RWPE2 (cell line): Measurements from ENCODE around the gene PRKACA.
A peak's percentile ranks its signal among the peaks of the same experiment; 100 is the strongest.

ENCODE experiments used
- ATAC-seq: fragments of 200-7000 bp; cut with Tn5 transposase; 3 replicates; pipeline ENCODE4 v1.9.1; 2021; ENCODE audit warnings: low read depth
- DNase-seq: peaks from one replicate; pipeline ENCODE4 v3.0.0-alpha.2; 2020; ENCODE audit warnings: low spot score
- H3K27ac ChIP-seq: fragments of 450-650 bp; 2 replicates; pipeline ENCODE4 v1.5.1; 2017; ENCODE audit warnings: mild to moderate bottlenecking; ENCODE audit not compliant: poor library complexity, severe bottlenecking
- H3K27me3 ChIP-seq: fragments of 250-450 bp; sonication (Bioruptor Pico); 2 replicates; pipeline ENCODE4 v1.5.1; 2021; ENCODE audit warnings: mild to moderate bottlenecking, moderate library complexity; ENCODE audit not compliant: insufficient read depth, poor library complexity, severe bottlenecking
- H3K36me3 ChIP-seq: fragments of 250-450 bp; sonication (Bioruptor Pico); 2 replicates; pipeline ENCODE4 v1.5.1; 2020; ENCODE audit warnings: low read depth, mild to moderate bottlenecking, moderate library complexity
- H3K4me1 ChIP-seq: fragments of 250-450 bp; sonication (Bioruptor Pico); 2 replicates; pipeline ENCODE4 v1.5.1; 2021; ENCODE audit warnings: mild to moderate bottlenecking, moderate library complexity; ENCODE audit not compliant: insufficient read depth, poor library complexity, severe bottlenecking
- H3K4me3 ChIP-seq: fragments of 250-450 bp; sonication (Bioruptor Pico); 2 replicates; pipeline ENCODE4 v1.5.1; 2021; ENCODE audit warnings: mild to moderate bottlenecking, moderate library complexity; ENCODE audit not compliant: severe bottlenecking
- H3K9me3 ChIP-seq: fragments of 250-450 bp; sonication (Bioruptor Pico); 2 replicates; pipeline ENCODE4 v1.5.1; 2021; ENCODE audit warnings: mild to moderate bottlenecking, moderate library complexity; ENCODE audit not compliant: severe bottlenecking
- CTCF ChIP-seq: fragments of 450-650 bp; IDR thresholded peaks from one replicate; pipeline ENCODE4 v1.5.1; 2017; ENCODE audit warnings: mild to moderate bottlenecking, moderate library complexity; ENCODE audit not compliant: poor library complexity, severe bottlenecking

Gene PRKACA

GRCh38 chr19:14158276-14159023, 40.9 kb upstream of the PRKACA start:
- Histone ChIP-seq H3K27me3 (no peaks in the 10 kb centered on the region), H3K36me3 (no peaks in the 10 kb centered on the region), H3K27ac (no peak overlapping the region), H3K4me3 (no peak overlapping the region), H3K9me3 (no peaks in the 10 kb centered on the region), H3K4me1 (no peaks in the 10 kb centered on the region)
- no peak for DNase-seq
- TF ChIP-seq CTCF = no peak
- no peak for ATAC-seq

GRCh38 chr19:14156971-14157717, 39.6 kb upstream of the PRKACA start:
- no peak overlapping the region for H3K27ac ChIP-seq
- H3K9me3 ChIP-seq = no peaks in the 10 kb centered on the region
- ATAC-seq (no peak), DNase-seq (no peak)
- no peak for TF ChIP-seq CTCF
- H3K4me3 ChIP-seq = no peak overlapping the region
- H3K4me1 ChIP-seq = no peaks in the 10 kb centered on the region
- no peaks in the 10 kb centered on the region for H3K27me3 ChIP-seq
- no peaks in the 10 kb centered on the region for H3K36me3 ChIP-seq

GRCh38 chr19:14156122-14156521, 38.6 kb upstream of the PRKACA start:
- no peaks in the 10 kb centered on the region for H3K4me1 ChIP-seq
- ATAC-seq (no peak), DNase-seq (no peak)
- H3K27me3 ChIP-seq = no peaks in the 10 kb centered on the region
- H3K27ac ChIP-seq = no peak overlapping the region
- no peaks in the 10 kb centered on the region for H3K9me3 ChIP-seq
- H3K4me3 ChIP-seq = no peak overlapping the region
- H3K36me3 ChIP-seq = no peaks in the 10 kb centered on the region
- no peak for TF ChIP-seq CTCF

GRCh38 chr19:14155371-14155770, 37.8 kb upstream of the PRKACA start:
- no peak for DNase-seq
- H3K4me1 ChIP-seq = no peaks in the 10 kb centered on the region
- no peak overlapping the region for H3K27ac ChIP-seq
- H3K36me3 ChIP-seq = no peaks in the 10 kb centered on the region
- TF ChIP-seq CTCF = no peak
- no peak for ATAC-seq
- H3K9me3 ChIP-seq = no peaks in the 10 kb centered on the region
- no peak overlapping the region for H3K4me3 ChIP-seq
- no peaks in the 10 kb centered on the region for H3K27me3 ChIP-seq

- H3K4me1 ChIP-seq = no peaks in the 10 kb centered on the region
- no peak overlapping the region for H3K27ac ChIP-seq
- no peak for TF ChIP-seq CTCF
- no peaks in the 10 kb centered on the region for H3K36me3 ChIP-seq
- H3K9me3 ChIP-seq = no peaks in the 10 kb centered on the region
- no peak for DNase-seq
- peak; percentile 8; the same call in 1 of the 3 replicates for ATAC-seq
- no peaks in the 10 kb centered on the region for H3K27me3 ChIP-seq
- no peak overlapping the region for H3K4me3 ChIP-seq
Observed at GRCh38 chr19:14152713-14153112, 35.2 kb upstream of the PRKACA start.
